Endothelial cell of umbilical vein (primary cell): ENCODE data around the gene ATXN2L. TPM values are rescaled to one million over a fixed set of nuclear protein-coding genes. Genes with fewer than 3 reads are reported as not detected.
A peak's percentile ranks its signal among the peaks of the same experiment; 100 is the strongest.

Experiments
- BruUV-seq: library from RNA; stranded (reverse); fragments of 400-500 nt; replicated peaks from 2 replicates; lab custom pipeline; 2021; lab: Mats Ljungman, UMichigan
- CTCF ChIA-PET: fragments of 300-600, 350-600 bp; sonication (Branson Sonifier 250); formaldehyde crosslinking; loops from one replicate; lab custom pipeline; 2021; ENCODE audit warnings: antibody characterized with exemption, inconsistent platforms; lab: Charles Lee
- POLR2A ChIA-PET: fragments of 300-600, 350-600 bp; sonication (Branson Sonifier 250); formaldehyde crosslinking; loops from one replicate; lab custom pipeline; 2021; ENCODE audit warnings: antibody characterized with exemption, inconsistent platforms; lab: Charles Lee
- DNase-seq: peaks from one replicate; pipeline ENCODE4 v3.0.0-alpha.2; 2011; ENCODE audit warnings: low read depth, low spot score
- FAIRE-seq: peaks from 2 replicates; lab custom pipeline; 2011; peaks lifted over from hg19 to GRCh38; lab: Jason Lieb, UNC
- H2AFZ ChIP-seq: 2 replicates; pipeline ENCODE4 v1.6.0; 2012; ENCODE audit warnings: low read depth, low read length, control low read depth, inconsistent platforms
- H3K27ac ChIP-seq: 2 replicates; pipeline ENCODE4 v1.5.1; 2011; ENCODE audit warnings: low read depth, mild to moderate bottlenecking, control low read depth, low read length, moderate library complexity; ENCODE audit not compliant: insufficient read depth
- H3K27me3 ChIP-seq, 2 experiments: 2 replicates each; pipeline versions ENCODE4 v1.6.0 to v1.6.1; 2011; ENCODE audit warnings: low read length in 2 of 2, mixed read lengths in 1 of 2; ENCODE audit not compliant: control insufficient read depth in 2 of 2, insufficient read depth in 2 of 2
- H3K36me3 ChIP-seq, 2 experiments: 2 replicates in 1 of 2; 3 replicates in 1 of 2; pipeline ENCODE4 v1.5.1; 2011; ENCODE audit warnings: low read length in 2 of 2, mild to moderate bottlenecking in 1 of 2, moderate library complexity in 1 of 2; ENCODE audit not compliant: control insufficient read depth in 2 of 2, insufficient read depth in 2 of 2; ENCODE audit errors: extremely low read depth in 1 of 2
- H3K4me1 ChIP-seq: 3 replicates; pipeline ENCODE4 v1.5.1; 2011; ENCODE audit warnings: mild to moderate bottlenecking, low read length; ENCODE audit not compliant: control insufficient read depth, insufficient read depth; ENCODE audit errors: extremely low read depth
- H3K4me2 ChIP-seq: 2 replicates; pipeline ENCODE4 v1.6.1; 2011; ENCODE audit warnings: low read length, control low read depth, mixed read lengths; ENCODE audit not compliant: insufficient read depth
- H3K4me3 ChIP-seq, 3 experiments: fragments of 200-600 bp in 1 of 3; sonication (generic), shearing (Covaris generic) in 1 of 3; replicated peaks in 1 of 3; 2 replicates each; pipeline ENCODE4 v1.5.1; 2011 to 2016; ENCODE audit warnings: control low read depth in 3 of 3, low read length in 3 of 3, mild to moderate bottlenecking in 2 of 3, inconsistent platforms in 1 of 3, low read depth in 1 of 3, moderate library complexity in 1 of 3; ENCODE audit not compliant: insufficient read depth in 1 of 3
- H3K79me2 ChIP-seq: 2 replicates; pipeline ENCODE4 v1.6.0; 2012; ENCODE audit warnings: low read length, inconsistent platforms; ENCODE audit not compliant: control insufficient read depth, insufficient read depth
- H3K9ac ChIP-seq: replicated peaks from 2 replicates; pipeline ENCODE3; 2011; ENCODE audit warnings: low read length, control low read depth; ENCODE audit not compliant: insufficient read depth; ENCODE audit errors: extremely low read depth
- H3K9me1 ChIP-seq: replicated peaks from 3 replicates; pipeline ENCODE4 v1.6.0; 2011; ENCODE audit warnings: mild to moderate bottlenecking, low read length; ENCODE audit not compliant: control insufficient read depth, insufficient read depth; ENCODE audit errors: extremely low read depth
- H3K9me3 ChIP-seq: replicated peaks from 2 replicates; pipeline ENCODE4 v1.5.1; 2012; ENCODE audit warnings: low read length, inconsistent platforms; ENCODE audit not compliant: control insufficient read depth, insufficient read depth
- H4K20me1 ChIP-seq: replicated peaks from 2 replicates; pipeline ENCODE3; 2011; ENCODE audit warnings: mild to moderate bottlenecking, low read length; ENCODE audit not compliant: control insufficient read depth, insufficient read depth; ENCODE audit errors: extremely low read depth
- CTCF ChIP-seq, 2 donors: IDR thresholded peaks; 1 replicate in 1 of 2; 2 replicates in 1 of 2; pipeline ENCODE4 v1.5.1; 2011; ENCODE audit warnings: low read length in 2 of 2, mild to moderate bottlenecking in 2 of 2, moderate library complexity in 2 of 2, control low read depth in 1 of 2, inconsistent platforms in 1 of 2, low read depth in 1 of 2; ENCODE audit not compliant: insufficient read depth in 1 of 2; ENCODE audit errors: extremely low read depth in 1 of 2
- MAX ChIP-seq: IDR thresholded peaks from 2 replicates; pipeline ENCODE4 v1.6.1; 2011; ENCODE audit not compliant: insufficient read depth, insufficient read length
- POLR2A ChIP-seq: IDR thresholded peaks from 2 replicates; pipeline ENCODE4 v1.6.1; 2012; ENCODE audit warnings: low read depth, mild to moderate bottlenecking, control low read depth, low read length
- POLR2AphosphoS5 ChIP-seq: IDR thresholded peaks from 2 replicates; pipeline ENCODE4 v1.6.1; 2012; ENCODE audit warnings: low read depth, mild to moderate bottlenecking, control low read depth, low read length, moderate library complexity; ENCODE audit not compliant: insufficient read depth
- dilution Hi-C: fragments of 300-500 bp; cut with MboI; formaldehyde crosslinking; loops from one replicate; pipeline ENCODE4 v1.15.0; 2019; ENCODE audit warnings: low sequenced_read_pairs; ENCODE audit not compliant: extremely low pct_ligation_motif_present
- intact Hi-C: fragments of 100-400 bp; cut with micrococcal nuclease; formaldehyde crosslinking; loops from one replicate; pipeline ENCODE4 v1.10.0; 2022
- polyA plus RNA-seq, 4 experiments: library from polyadenylated mRNA; depleted of rRNA in 3 of 4; stranded (reverse) in 3 of 4; unstranded in 1 of 4; fragments of >200 nt; gene quantifications; 2 replicates each; pipeline versions ENCODE4 v1.2.1 to v1.2.3, GENCODE V29; 2011 to 2012; ENCODE audit warnings: missing spikeins in 1 of 4
- total RNA-seq: library from RNA; stranded (reverse); gene quantifications from 2 replicates; pipeline ENCODE4 v1.2.3, GENCODE V29; 2021

Gene ATXN2L
- total and polyA plus RNA-seq, 2 donors (not counting 3 experiments of a cell fraction or from before 2014, with no cell fraction given) = 59.0 to 208 TPM

GRCh38 chr16:28823873-28824716 lies 1.3 kb downstream of the ATXN2L start:
- Histone ChIP-seq H3K4me2 (peak overlapping the region; percentile 97), H2AFZ (peak overlapping the region; percentile 35), H3K9me3 (no peaks in the 10 kb centered on the region), H3K36me3 (peaks cover 20 to 25% of the 10 kb centered on the region in 2 experiments), H3K27me3 (no peaks in the 10 kb centered on the region), H3K79me2 (peaks cover 47% of the 10 kb centered on the region), H4K20me1 (no peaks in the 10 kb centered on the region), H3K9me1 (no peaks in the 10 kb centered on the region), H3K27ac (peak overlapping the region; percentile 67), H3K4me3 (peak overlapping the region; percentile 38 to 93 (median 77)), H3K4me1 (peaks cover 16% of the 10 kb centered on the region), H3K9ac (peak overlapping the region; percentile 95)
- POLR2A ChIA-PET = interaction anchor here (0.7 to 1.9 kb wide), 2 partner anchors 13 to 22 kb away, joined by 4 to 13 read pairs; partner anchors contain the start of gene TUFM
- intact Hi-C loops (loop anchor here (1.0 kb wide), 4 partner anchors 22 to 121 kb away; partner anchors contain the start of genes RABEP2, SH2B1 and TUFM), dilution Hi-C loops (no loop called here)
- peak; percentile 80 for TF ChIP-seq POLR2AphosphoS5
- peak in 1 of 2 donors; percentile 28 for TF ChIP-seq CTCF (IDR thresholded peaks at IDR 0.05; ENCODE audit: extremely low read depth in 1 of 2, insufficient read depth in 1 of 2, low read depth in 1 of 2, low read length in 2 of 2)
- peak; percentile 75 for TF ChIP-seq POLR2A
- no peak for TF ChIP-seq MAX
- no TSS peak for BruUV-seq
- DNase-seq (peak; percentile 99), FAIRE-seq (peak; percentile 95)
- CTCF ChIA-PET = interaction anchor here (1.5 kb wide), 1 partner anchor 121 kb away, joined by 3 read pairs; no protein-coding TSS in a partner anchor
